PFSK-1 (cell line): ENCODE results near the gene PLEKHG3.

Experiments used
- FOXP2 ChIP-seq: optimal IDR thresholded peaks from 2 replicates; pipeline ENCODE3; 2011; ENCODE audit warnings: borderline replicate concordance, control low read depth, inconsistent platforms; ENCODE audit not compliant: insufficient read depth; ENCODE audit errors: extremely low read length, extremely low read depth
- POLR2AphosphoS5 ChIP-seq: IDR thresholded peaks from 2 replicates; pipeline ENCODE4 v1.6.1; 2012; ENCODE audit warnings: low read depth, mild to moderate bottlenecking, control low read depth, low read length, moderate library complexity
- REST ChIP-seq, 2 experiments: IDR thresholded peaks; 2 replicates each; pipeline versions ENCODE4 v1.6.1 to v1.8.0; 2011 to 2012; ENCODE audit warnings: low read depth in 2 of 2, low read length in 2 of 2, control low read depth in 1 of 2, inconsistent platforms in 1 of 2, mild to moderate bottlenecking in 1 of 2, moderate library complexity in 1 of 2; ENCODE audit not compliant: insufficient read depth in 1 of 2
- SIN3A ChIP-seq: IDR thresholded peaks from 2 replicates; pipeline ENCODE4 v1.6.1; 2012; ENCODE audit warnings: mild to moderate bottlenecking, low read length, moderate library complexity, borderline replicate concordance; ENCODE audit not compliant: insufficient read depth
- TAF1 ChIP-seq: IDR thresholded peaks from 2 replicates; pipeline ENCODE4 v1.6.1; 2012; ENCODE audit warnings: low read length, control low read depth, borderline replicate concordance; ENCODE audit not compliant: insufficient read depth

The PLEKHG3 gene

GRCh38 chr14:64753374-64753773, 49.1 kb downstream of the PLEKHG3 start:
- TF ChIP-seq SIN3A (no peak), FOXP2 (no peak), POLR2AphosphoS5 (no peak), TAF1 (no peak), REST (IDR thresholded peaks at IDR 0.05; ENCODE audit: insufficient read depth in 1 of 2, low read depth in 2 of 2, low read length in 2 of 2) (no peak)

GRCh38 chr14:64753999-64754398, 49.8 kb downstream of the PLEKHG3 start:
- TF ChIP-seq TAF1 (no peak), REST (IDR thresholded peaks at IDR 0.05; ENCODE audit: insufficient read depth in 1 of 2, low read depth in 2 of 2, low read length in 2 of 2) (no peak)

GRCh38 chr14:64754685-64755084, 50.5 kb downstream of the PLEKHG3 start:
- TF ChIP-seq REST (IDR thresholded peaks at IDR 0.05; ENCODE audit: insufficient read depth in 1 of 2, low read depth in 2 of 2, low read length in 2 of 2) (no peak), SIN3A (no peak), TAF1 (no peak), POLR2AphosphoS5 (no peak), FOXP2 (no peak)

- TF ChIP-seq FOXP2 (no peak), TAF1 (no peak), POLR2AphosphoS5 (no peak), SIN3A (no peak), REST (IDR thresholded peaks at IDR 0.05; ENCODE audit: insufficient read depth in 1 of 2, low read depth in 2 of 2, low read length in 2 of 2) (no peak)
Observed at GRCh38 chr14:64755781-64756221, 51.6 kb downstream of the PLEKHG3 start.

GRCh38 chr14:64756712-64757111, 52.5 kb downstream of the PLEKHG3 start:
- TF ChIP-seq POLR2AphosphoS5 (no peak), SIN3A (no peak), FOXP2 (no peak), REST (IDR thresholded peaks at IDR 0.05; ENCODE audit: insufficient read depth in 1 of 2, low read depth in 2 of 2, low read length in 2 of 2) (no peak), TAF1 (no peak)
